CD4-positive, alpha-beta T cell treated with Interleukin-6 at 100 ng/mL for 8 hours (primary cell): ENCODE results near the gene OSTC.

ENCODE experiments used
- DNase-seq: peaks from one replicate; pipeline ENCODE4 v3.0.0-alpha.2; 2020; ENCODE audit warnings: mixed read lengths, low spot score

Gene OSTC

DNA sequence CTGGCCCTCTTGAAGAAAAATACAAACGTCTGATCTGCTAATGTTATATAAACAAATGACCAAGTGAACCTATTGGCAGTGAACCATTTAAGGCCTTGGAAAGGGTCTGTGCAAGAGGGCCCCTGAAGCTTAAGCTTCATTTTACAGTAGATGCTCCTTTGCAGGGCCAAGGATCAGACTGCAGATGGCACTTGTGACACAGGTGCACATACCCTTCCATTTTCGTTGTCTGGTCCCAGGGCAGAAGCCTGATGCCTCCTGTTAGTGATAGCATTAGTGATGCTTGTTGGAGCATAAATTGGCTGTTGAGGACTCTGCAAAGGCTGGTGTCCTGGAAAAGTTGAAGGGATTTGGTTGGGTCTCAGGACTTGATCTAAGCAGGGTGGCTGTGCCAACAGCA lies 65.9 kb downstream of the OSTC start:
- no peak for DNase-seq

DNA sequence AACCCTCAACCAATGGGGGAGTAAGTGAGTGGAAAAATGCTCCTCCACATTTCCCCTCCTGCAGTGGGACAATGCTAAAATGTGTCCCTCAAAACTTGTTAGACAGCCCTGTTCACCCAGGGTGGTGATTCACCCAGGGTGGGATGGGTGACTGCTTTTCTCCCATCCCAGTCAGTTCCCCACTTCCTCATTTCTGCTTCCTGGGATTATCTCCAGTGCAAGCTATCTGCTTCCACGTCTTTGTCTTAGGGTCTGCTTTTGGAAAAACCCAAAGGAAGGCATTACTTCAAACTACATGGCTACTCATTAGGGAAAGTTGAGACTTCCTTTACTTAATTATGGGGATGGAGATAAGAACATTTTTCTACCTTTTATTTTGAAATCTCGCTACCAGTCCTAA lies 67.0 kb downstream of the OSTC start:
- DNase-seq, result no peak
